HG02759 (cell line): ENCODE results near the gene SPDYE17.
"Not testable (repeated sequence)": the region's sequence is repeated elsewhere in the genome, so short reads cannot be mapped to it uniquely, and the experiment has no call there.

ENCODE experiments used
- ATAC-seq: cut with Tn5 transposase; IDR thresholded peaks from one replicate; pipeline ENCODE4 v1.9.1; 2021; ENCODE audit warnings: mild to moderate bottlenecking, moderate library complexity; ENCODE audit not compliant: unreplicated experiment

SPDYE17 gene

DNA sequence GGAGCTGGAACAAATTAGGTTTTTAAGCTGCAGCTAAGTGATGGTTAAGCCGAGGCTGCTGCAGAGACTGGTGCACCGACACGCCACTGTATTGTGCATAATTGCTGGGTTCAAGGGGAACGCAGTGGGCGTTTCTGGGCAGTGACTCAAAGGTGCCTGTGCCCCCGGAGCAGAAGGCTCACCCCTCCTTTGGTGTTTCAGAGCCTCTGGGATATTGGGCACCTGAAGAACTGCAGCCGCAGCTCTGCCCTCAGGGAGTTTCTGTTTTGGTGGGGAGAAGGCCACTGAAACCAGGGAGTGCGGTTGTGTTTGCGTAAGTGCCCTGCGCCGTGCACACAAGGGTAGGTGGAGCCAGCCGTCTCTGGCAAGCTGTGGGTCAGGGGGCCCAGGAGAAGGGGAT lies 57.8 kb downstream of the SPDYE17 start:
- not testable (repeated sequence) for ATAC-seq

DNA sequence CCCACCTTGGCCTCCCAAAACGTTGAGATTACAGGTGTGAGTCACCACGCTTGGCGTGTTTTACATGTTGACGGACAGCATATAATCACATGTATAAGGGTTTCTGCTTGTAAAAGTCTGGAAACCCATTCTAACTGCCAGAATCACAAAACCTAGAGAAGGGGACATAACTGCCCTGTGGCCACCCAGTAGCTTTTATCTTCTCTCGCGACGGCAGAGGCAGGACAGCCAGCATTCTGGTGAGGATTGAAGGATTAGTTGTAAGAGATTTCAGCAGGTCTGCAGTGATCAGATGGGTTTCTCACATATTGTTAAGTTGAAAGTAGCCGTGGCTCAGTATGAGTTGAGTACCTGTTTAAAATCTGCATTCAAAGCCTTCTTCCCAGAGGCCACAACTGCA lies 59.8 kb downstream of the SPDYE17 start:
- not testable (repeated sequence) for ATAC-seq
